ENCODE measurements around the gene MLX. TPM values are rescaled to one million over a fixed set of nuclear protein-coding genes. Genes with fewer than 3 reads are reported as not detected.
"Not testable (repeated sequence)": the region's sequence is repeated elsewhere in the genome, so short reads cannot be mapped to it uniquely, and the experiment has no call there.

Gene MLX
- total RNA-seq, 1 experiment from 2014 or later: 37.5 TPM

DNA sequence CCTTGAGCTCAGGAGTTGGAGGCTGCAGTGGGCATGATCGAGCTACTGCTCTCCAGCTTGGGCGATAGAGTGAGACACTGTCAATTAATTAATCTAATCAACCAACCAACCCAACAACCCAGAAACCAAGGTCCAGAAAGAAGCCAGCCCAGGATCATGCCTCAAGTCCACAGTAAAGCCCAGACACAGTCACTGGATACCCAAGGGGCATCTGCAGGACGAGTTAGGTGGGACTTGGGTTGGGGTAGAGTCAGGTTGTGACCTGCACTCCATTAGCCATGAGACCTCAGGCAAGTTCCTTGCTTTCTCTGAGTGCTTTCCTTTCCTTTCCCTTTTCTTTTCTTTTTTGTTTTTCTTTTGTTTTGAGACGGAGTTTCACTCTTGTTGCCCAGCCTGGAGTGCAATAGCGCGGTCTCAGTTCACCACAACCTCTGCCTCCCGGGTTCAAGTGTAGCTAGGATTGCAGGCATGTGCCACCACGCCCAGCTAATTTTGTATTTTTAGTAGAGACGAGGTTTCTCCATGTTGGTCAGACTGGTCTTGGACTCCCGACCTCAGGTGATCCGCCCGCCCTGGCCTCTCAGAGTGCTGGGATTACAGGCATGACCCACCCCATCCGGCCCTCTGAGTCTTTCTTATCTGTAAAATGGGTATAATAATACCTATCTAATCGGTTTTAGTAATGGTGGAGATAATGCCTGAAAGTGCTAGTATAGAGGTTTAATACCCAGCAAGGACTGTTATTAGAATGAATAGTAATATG lies 17.7 kb upstream of the MLX start:
- no peaks in the 10 kb centered on the region for H3K27me3 Mint-ChIP-seq (ENCODE audit: insufficient read depth, unreplicated experiment)
- no peaks in the 10 kb centered on the region for H3K9me3 Mint-ChIP-seq (ENCODE audit: unreplicated experiment)
- H3K27ac Mint-ChIP-seq (ENCODE audit: unreplicated experiment): no peak overlapping the region
- no TSS peak for BruUV-seq (replicated peaks)
- TF ChIP-seq CTCF (IDR thresholded peaks at IDR 0.05; ENCODE audit: insufficient read depth in 1 of 2, low read depth in 1 of 2, low read length in 1 of 2, severe bottlenecking in 1 of 2, unreplicated experiment in 1 of 2): no peak
- H3K4me1 Mint-ChIP-seq (ENCODE audit: low read depth, unreplicated experiment): peaks cover 6% of the 10 kb centered on the region
- Histone ChIP-seq H3K36me3 (ENCODE audit: control insufficient read depth, insufficient read depth, low read length) (no peaks in the 10 kb centered on the region), H3K4me3 (ENCODE audit: low read depth, low read length) (no peak overlapping the region), H3K4me1 (peaks cover 8% of the 10 kb centered on the region; the same call in 1 of the 2 replicates), H3K9me3 (no peaks in the 10 kb centered on the region), H3K27me3 (replicated peaks; ENCODE audit: control insufficient read depth, insufficient read depth, low read length) (no peaks in the 10 kb centered on the region)
- ChIA-PET CTCF (interaction anchor here (0.6 kb wide), 1 partner anchor 180 kb away, joined by 5 read pairs; no protein-coding TSS in a partner anchor), POLR2A (no interaction called here)
- H3K4me3 Mint-ChIP-seq (ENCODE audit: unreplicated experiment): no peak overlapping the region
- no peak for DNase-seq
- H3K36me3 Mint-ChIP-seq (ENCODE audit: insufficient read depth, unreplicated experiment): peaks cover 54% of the 10 kb centered on the region
- intact Hi-C loops (cut with micrococcal nuclease; ENCODE audit: unreplicated experiment): no loop called here

GRCh38 chr17:42552736-42553135 lies 14.2 kb upstream of the MLX start, which contains the start of gene HSD17B1:
TSS of gene HSD17B1 (plus strand) at chr17:42552923. CDS start at chr17:42552934, 11 bp downstream.
- H3K4me1 Mint-ChIP-seq (ENCODE audit: low read depth, unreplicated experiment); intact Hi-C loops (cut with micrococcal nuclease; ENCODE audit: unreplicated experiment); H3K27me3 ChIP-seq (replicated peaks; ENCODE audit: control insufficient read depth, insufficient read depth, low read length); BruUV-seq (replicated peaks); DNase-seq; H3K9me3 ChIP-seq; H3K9me3 Mint-ChIP-seq (ENCODE audit: unreplicated experiment); H3K4me1 ChIP-seq; H3K27me3 Mint-ChIP-seq (ENCODE audit: insufficient read depth, unreplicated experiment); CTCF ChIA-PET; H3K36me3 ChIP-seq (ENCODE audit: control insufficient read depth, insufficient read depth, low read length): not testable (repeated sequence)
- peak within 1 kb of the TSS; percentile 88 for H3K4me3 ChIP-seq (ENCODE audit: low read depth, low read length)
- H3K36me3 Mint-ChIP-seq (ENCODE audit: insufficient read depth, unreplicated experiment): peaks cover 30% of the 10 kb centered on the region
- POLR2A ChIA-PET: interaction anchor here (1.1 kb wide), 1 partner anchor 17 kb away, joined by 3 read pairs; the partner anchor contains the start of gene NAGLU
- peak within 1 kb of the TSS; percentile 97 for H3K4me3 Mint-ChIP-seq (ENCODE audit: unreplicated experiment)
- H3K27ac Mint-ChIP-seq (ENCODE audit: unreplicated experiment): peak within 1 kb of the TSS; percentile 94

- peaks cover 8% of the 10 kb centered on the region; the same call in 1 of the 2 replicates for H3K4me1 ChIP-seq
- no TSS peak for BruUV-seq (replicated peaks)
- peaks cover 24% of the 10 kb centered on the region for H3K36me3 Mint-ChIP-seq (ENCODE audit: insufficient read depth, unreplicated experiment)
- POLR2A ChIA-PET: no interaction called here
- peak overlapping the region; percentile 97 for H3K4me3 Mint-ChIP-seq (ENCODE audit: unreplicated experiment)
- no peaks in the 10 kb centered on the region for H3K9me3 Mint-ChIP-seq (ENCODE audit: unreplicated experiment)
- CTCF ChIA-PET: interaction anchor here (1.9 kb wide), 1 partner anchor 26 kb away, joined by 6 read pairs; no protein-coding TSS in a partner anchor
- H3K4me1 Mint-ChIP-seq (ENCODE audit: low read depth, unreplicated experiment): peaks cover 6% of the 10 kb centered on the region
- H3K27me3 Mint-ChIP-seq (ENCODE audit: insufficient read depth, unreplicated experiment): no peaks in the 10 kb centered on the region
- no peak for DNase-seq
- no peaks in the 10 kb centered on the region for H3K9me3 ChIP-seq
- intact Hi-C loops (cut with micrococcal nuclease; ENCODE audit: unreplicated experiment): no loop called here
- H3K4me3 ChIP-seq (ENCODE audit: low read depth, low read length): peak overlapping the region; percentile 88
- H3K36me3 ChIP-seq (ENCODE audit: control insufficient read depth, insufficient read depth, low read length): no peaks in the 10 kb centered on the region
- H3K27me3 ChIP-seq (replicated peaks; ENCODE audit: control insufficient read depth, insufficient read depth, low read length): no peaks in the 10 kb centered on the region
- peak overlapping the region; percentile 94 for H3K27ac Mint-ChIP-seq (ENCODE audit: unreplicated experiment)
- TF ChIP-seq CTCF (IDR thresholded peaks at IDR 0.05; ENCODE audit: insufficient read depth in 1 of 2, low read depth in 1 of 2, low read length in 1 of 2, severe bottlenecking in 1 of 2, unreplicated experiment in 1 of 2): no peak
Observed at GRCh38 chr17:42553161-42553818, 13.6 kb upstream of the MLX start.
